ENCODE results near the gene ADGRG6.
"Not testable (repeated sequence)": the region's sequence is repeated elsewhere in the genome, so short reads cannot be mapped to it uniquely, and the experiment has no call there.

Gene ADGRG6

GRCh38 chr6:142301651-142302391 is at the start of gene ADGRG6:
Gene ADGRG6 (plus strand): TSS chr6:142302007. CDS start chr6:142302330, 323 bp downstream.
- DNase-seq = no peak

GRCh38 chr6:142254513-142254912 is 47.3 kb upstream of the ADGRG6 start:
- no peak for DNase-seq

GRCh38 chr6:142255785-142256184 is 46.0 kb upstream of the ADGRG6 start:
- no peak for DNase-seq

GRCh38 chr6:142258305-142258704 is 43.5 kb upstream of the ADGRG6 start:
- no peak for DNase-seq

GRCh38 chr6:142258757-142259156 is 43.0 kb upstream of the ADGRG6 start:
- DNase-seq = no peak

GRCh38 chr6:142260748-142261147 is 41.1 kb upstream of the ADGRG6 start:
- no peak for DNase-seq

GRCh38 chr6:142262231-142262630 is 39.6 kb upstream of the ADGRG6 start:
- no peak for DNase-seq

- no peak for DNase-seq
Observed at GRCh38 chr6:142265476-142265875, 36.3 kb upstream of the ADGRG6 start.

- DNase-seq = no peak
Observed at GRCh38 chr6:142266060-142266459, 35.7 kb upstream of the ADGRG6 start.

GRCh38 chr6:142271476-142271875 is 30.3 kb upstream of the ADGRG6 start:
- DNase-seq = no peak

- no peak for DNase-seq
Observed at GRCh38 chr6:142274656-142275055, 27.2 kb upstream of the ADGRG6 start.

- no peak for DNase-seq
Observed at GRCh38 chr6:142275236-142276006, 26.4 kb upstream of the ADGRG6 start.

- no peak for DNase-seq
Observed at GRCh38 chr6:142276256-142276655, 25.6 kb upstream of the ADGRG6 start.

GRCh38 chr6:142279350-142280180 is 22.2 kb upstream of the ADGRG6 start:
- no peak for DNase-seq

GRCh38 chr6:142280265-142280664 is 21.5 kb upstream of the ADGRG6 start:
- no peak for DNase-seq

GRCh38 chr6:142280927-142281326 is 20.9 kb upstream of the ADGRG6 start:
- DNase-seq = no peak

GRCh38 chr6:142283138-142283537 is 18.7 kb upstream of the ADGRG6 start:
- DNase-seq = not testable (repeated sequence)

GRCh38 chr6:142284419-142284818 is 17.4 kb upstream of the ADGRG6 start:
- no peak for DNase-seq

GRCh38 chr6:142285235-142286087 is 16.3 kb upstream of the ADGRG6 start:
- no peak for DNase-seq

- DNase-seq = no peak
Observed at GRCh38 chr6:142286088-142286409, 15.8 kb upstream of the ADGRG6 start.

GRCh38 chr6:142289687-142290086 is 12.1 kb upstream of the ADGRG6 start:
- no peak for DNase-seq

- no peak for DNase-seq
Observed at GRCh38 chr6:142290851-142291250, 11.0 kb upstream of the ADGRG6 start.

GRCh38 chr6:142291512-142291911 is 10.3 kb upstream of the ADGRG6 start:
- DNase-seq = no peak
